H1 (cell line): ENCODE measurements around the gene TMEM130. TPM values are rescaled to one million over a fixed set of nuclear protein-coding genes. Genes with fewer than 3 reads are reported as not detected.

ENCODE experiments used
- CTCF ChIA-PET: fragments of 300-600 bp; sonication (Branson Sonifier 250); formaldehyde crosslinking; loops from one replicate; lab custom pipeline; 2021; ENCODE audit not compliant: partially characterized antibody; lab: Charles Lee
- POLR2A ChIA-PET: fragments of 300-600 bp; sonication (Branson Sonifier 250); formaldehyde crosslinking; loops from one replicate; lab custom pipeline; 2021; ENCODE audit warnings: inconsistent platforms; ENCODE audit not compliant: partially characterized antibody; lab: Charles Lee
- DNase-seq, 2 experiments: peaks; one replicate each; pipeline versions ENCODE4 v3.0.0 to v3.0.0-alpha.2; 2010 to 2022; ENCODE audit warnings: low spot score in 2 of 2, low read depth in 1 of 2, mixed read lengths in 1 of 2
- FAIRE-seq: peaks from 2 replicates; lab custom pipeline; 2011; peaks lifted over from hg19 to GRCh38; lab: Jason Lieb, UNC
- H2AFZ ChIP-seq: 2 replicates; pipeline ENCODE4 v1.8.1; 2012; ENCODE audit warnings: low read length, inconsistent platforms
- H2AK5ac ChIP-seq: 2 replicates; pipeline ENCODE4 v1.6.1; 2013; ENCODE audit warnings: low read depth, low read length
- H2BK120ac ChIP-seq: replicated peaks from 2 replicates; pipeline ENCODE3; 2013; ENCODE audit warnings: low read depth, low read length, inconsistent platforms
- H2BK12ac ChIP-seq: 2 replicates; pipeline ENCODE4 v1.6.1; 2013; ENCODE audit warnings: low read depth, low read length
- H2BK15ac ChIP-seq: 2 replicates; pipeline ENCODE4 v1.6.1; 2013; ENCODE audit warnings: low read length
- H2BK20ac ChIP-seq: 2 replicates; pipeline ENCODE4 v1.6.1; 2013; ENCODE audit warnings: low read length
- H2BK5ac ChIP-seq: 2 replicates; pipeline ENCODE4 v1.6.1; 2013; ENCODE audit warnings: low read depth, low read length
- H3K14ac ChIP-seq: 2 replicates; pipeline ENCODE4 v1.6.1; 2013; ENCODE audit warnings: inconsistent platforms; ENCODE audit not compliant: insufficient read length
- H3K18ac ChIP-seq: 2 replicates; pipeline ENCODE4 v1.6.1; 2013; ENCODE audit warnings: low read length; ENCODE audit errors: extremely low read depth
- H3K23ac ChIP-seq: 2 replicates; pipeline ENCODE4 v1.6.1; 2013; ENCODE audit warnings: inconsistent platforms; ENCODE audit not compliant: insufficient read length
- H3K23me2 ChIP-seq: 2 replicates; pipeline ENCODE4 v1.6.1; 2013; ENCODE audit warnings: low read depth, low read length
- H3K27ac ChIP-seq: 2 replicates; pipeline ENCODE4 v1.6.1; 2011; ENCODE audit warnings: low read depth, low read length, inconsistent platforms
- H3K27me3 ChIP-seq, 4 experiments: replicated peaks in 1 of 4; 1 replicate in 1 of 4; 2 replicates in 3 of 4; pipeline versions ENCODE4 v1.6.1 to v1.8.1; 2011 to 2013; ENCODE audit warnings: low read length in 3 of 4, mild to moderate bottlenecking in 3 of 4, inconsistent platforms in 2 of 4, mixed read lengths in 2 of 4, moderate library complexity in 1 of 4; ENCODE audit not compliant: control insufficient read depth in 3 of 4, insufficient read depth in 3 of 4; ENCODE audit errors: extremely low read depth in 1 of 4
- H3K36me3 ChIP-seq, 4 experiments: 2 replicates each; pipeline versions ENCODE4 v1.6.1 to v1.8.1; 2011 to 2013; ENCODE audit warnings: mild to moderate bottlenecking in 4 of 4, low read length in 3 of 4, moderate library complexity in 2 of 4, control low read depth in 1 of 4, inconsistent platforms in 1 of 4; ENCODE audit not compliant: insufficient read depth in 4 of 4, control insufficient read depth in 2 of 4
- H3K4ac ChIP-seq: replicated peaks from 2 replicates; pipeline ENCODE3; 2013; ENCODE audit warnings: low read length, low read depth, mixed read lengths, inconsistent platforms; ENCODE audit not compliant: insufficient read length
- H3K4me1 ChIP-seq, 4 experiments: replicated peaks in 1 of 4; 1 replicate in 1 of 4; 2 replicates in 3 of 4; pipeline versions ENCODE4 v1.6.1 to v1.8.1; 2011 to 2013; ENCODE audit warnings: low read length in 3 of 4, inconsistent platforms in 2 of 4, mixed read lengths in 1 of 4; ENCODE audit not compliant: insufficient read depth in 4 of 4, control insufficient read depth in 3 of 4
- H3K4me2 ChIP-seq, 2 experiments: 2 replicates each; pipeline versions ENCODE4 v1.6.1 to v1.8.1; 2011 to 2013; ENCODE audit warnings: low read depth in 2 of 2, low read length in 2 of 2, control low read depth in 1 of 2, inconsistent platforms in 1 of 2, mild to moderate bottlenecking in 1 of 2; ENCODE audit not compliant: insufficient read depth in 1 of 2
- H3K4me3 ChIP-seq, 4 experiments: fragments of 200-600, 300-600 bp in 1 of 4; sonication (generic), shearing (Covaris generic), sonication (Bioruptor Twin) in 1 of 4; 2 replicates each; pipeline versions ENCODE4 v1.5.1 to v1.8.1; 2011 to 2016; ENCODE audit warnings: low read length in 4 of 4, low read depth in 3 of 4, control low read depth in 2 of 4, inconsistent platforms in 2 of 4, mild to moderate bottlenecking in 2 of 4, mixed read lengths in 1 of 4, moderate library complexity in 1 of 4; ENCODE audit not compliant: insufficient read depth in 2 of 4; ENCODE audit errors: extremely low read depth in 1 of 4
- H3K56ac ChIP-seq: replicated peaks from 2 replicates; pipeline ENCODE3; 2013; ENCODE audit warnings: low read depth, mild to moderate bottlenecking, mixed read lengths, low read length, inconsistent platforms; ENCODE audit not compliant: insufficient read length
- H3K79me1 ChIP-seq: 2 replicates; pipeline ENCODE4 v1.6.1; 2013; ENCODE audit warnings: low read depth, low read length, control low read depth
- H3K79me2 ChIP-seq, 2 experiments: 2 replicates each; pipeline versions ENCODE4 v1.6.1 to v1.8.1; 2012 to 2013; ENCODE audit warnings: low read length in 2 of 2, mild to moderate bottlenecking in 2 of 2, inconsistent platforms in 1 of 2; ENCODE audit not compliant: insufficient read depth in 2 of 2, control insufficient read depth in 1 of 2
- H3K9ac ChIP-seq, 4 experiments: replicated peaks in 1 of 4; 1 replicate in 1 of 4; 2 replicates in 3 of 4; pipeline versions ENCODE4 v1.6.1 to v1.8.1; 2011 to 2013; ENCODE audit warnings: low read depth in 3 of 4, low read length in 3 of 4, control low read depth in 2 of 4, mild to moderate bottlenecking in 2 of 4, moderate library complexity in 2 of 4, inconsistent platforms in 1 of 4; ENCODE audit errors: extremely low read depth in 1 of 4
- H3K9me3 ChIP-seq, 2 experiments: 2 replicates each; pipeline versions ENCODE4 v1.6.1 to v1.8.1; 2012 to 2013; ENCODE audit warnings: mild to moderate bottlenecking in 2 of 2, moderate library complexity in 2 of 2, control low read depth in 1 of 2, inconsistent platforms in 1 of 2, low read depth in 1 of 2, low read length in 1 of 2, mixed read lengths in 1 of 2; ENCODE audit not compliant: insufficient read depth in 2 of 2
- H4K20me1 ChIP-seq, 2 experiments: replicated peaks in 1 of 2; 2 replicates each; pipeline versions ENCODE3 to v1.8.1; 2011 to 2013; ENCODE audit warnings: inconsistent platforms in 2 of 2, low read length in 2 of 2, mild to moderate bottlenecking in 1 of 2; ENCODE audit not compliant: insufficient read depth in 2 of 2, control insufficient read depth in 1 of 2
- H4K5ac ChIP-seq: 2 replicates; pipeline ENCODE4 v1.6.1; 2013; ENCODE audit warnings: low read length, low read depth, mixed read lengths, inconsistent platforms; ENCODE audit not compliant: insufficient read length
- H4K8ac ChIP-seq: 2 replicates; pipeline ENCODE4 v1.8.0; 2013; ENCODE audit warnings: mild to moderate bottlenecking, moderate library complexity, low read length, inconsistent platforms; ENCODE audit not compliant: insufficient read depth; ENCODE audit errors: extremely low read depth
- H4K91ac ChIP-seq: replicated peaks from 2 replicates; pipeline ENCODE3; 2013; ENCODE audit warnings: low read length, mixed read lengths, inconsistent platforms; ENCODE audit not compliant: insufficient read length
- BCL11A ChIP-seq, 2 experiments: IDR thresholded peaks; one replicate each; pipeline ENCODE4 v1.6.1; 2011; ENCODE audit warnings: low read depth in 2 of 2, low read length in 2 of 2, mild to moderate bottlenecking in 2 of 2
- CHD2 ChIP-seq: IDR thresholded peaks from 2 replicates; pipeline ENCODE4 v1.6.1; 2012; ENCODE audit warnings: low read length, improper control_type of control experiment
- CTCF ChIP-seq, 3 experiments: IDR thresholded peaks; 1 replicate in 2 of 3; 2 replicates in 1 of 3; pipeline versions ENCODE4 v1.5.1 to v1.6.1; 2011; ENCODE audit warnings: low read length in 3 of 3, mild to moderate bottlenecking in 3 of 3, inconsistent platforms in 2 of 3, low read depth in 1 of 3, moderate library complexity in 1 of 3; ENCODE audit not compliant: insufficient read depth in 1 of 3; ENCODE audit errors: control extremely low read depth in 1 of 3
- EP300 ChIP-seq, 2 experiments: IDR thresholded peaks; 1 replicate in 1 of 2; 2 replicates in 1 of 2; pipeline ENCODE4 v1.6.1; 2011 to 2012; ENCODE audit warnings: low read depth in 2 of 2, low read length in 2 of 2, mild to moderate bottlenecking in 2 of 2, borderline replicate concordance in 1 of 2, inconsistent platforms in 1 of 2, moderate library complexity in 1 of 2
- HDAC6 ChIP-seq: IDR thresholded peaks from one replicate; pipeline ENCODE4 v1.7.1; 2012; ENCODE audit warnings: low read depth, mild to moderate bottlenecking, inconsistent platforms, low read length, moderate library complexity
- JUN ChIP-seq: IDR thresholded peaks from 2 replicates; pipeline ENCODE4 v1.6.1; 2011; ENCODE audit warnings: low read depth, mild to moderate bottlenecking, improper control_type of control experiment, low read length
- SAP30 ChIP-seq: fragments of 300-600 bp; sonication (generic); IDR thresholded peaks from 2 replicates; pipeline ENCODE4 v1.7.1; 2012; ENCODE audit warnings: low read length, moderate library complexity, mild to moderate bottlenecking, inconsistent platforms; ENCODE audit not compliant: insufficient read depth, insufficient replicate concordance
- SP2 ChIP-seq: IDR thresholded peaks from 2 replicates; pipeline ENCODE4 v1.6.1; 2012; ENCODE audit warnings: mild to moderate bottlenecking, low read length, inconsistent platforms
- SP4 ChIP-seq: IDR thresholded peaks from 2 replicates; pipeline ENCODE4 v1.6.1; 2012; ENCODE audit warnings: low read length, inconsistent platforms
- YY1 ChIP-seq: IDR thresholded peaks from 2 replicates; pipeline ENCODE4 v1.6.1; 2011; ENCODE audit warnings: low read depth, mild to moderate bottlenecking, low read length
- WGBS, 2 experiments: shearing (Covaris generic) in 1 of 2; methylation state at CpG; one replicate each; pipeline versions ENCODE4 v1.1.6 to v1.1.7; 2013 to 2015; ENCODE audit warnings: low lambda C conversion rate in 2 of 2, mixed read lengths in 2 of 2, inconsistent platforms in 1 of 2, low coverage in 1 of 2, missing lambda C conversion rate in 1 of 2; ENCODE audit not compliant: insufficient replicate concordance in 2 of 2, insufficient coverage in 1 of 2, insufficient read length in 1 of 2; ENCODE audit errors: extremely low coverage in 1 of 2, missing lambda C conversion rate in 1 of 2; 5-methylcytosine and 5-hydroxymethylcytosine counted together
- polyA plus RNA-seq, 7 experiments: library from polyadenylated mRNA; depleted of rRNA in 3 of 7; stranded (reverse) in 5 of 7; unstranded in 2 of 7; fragments of >200 nt in 5 of 7; fragments of 200-250 nt in 2 of 7; gene quantifications; 1 replicate in 5 of 7; 2 replicates in 1 of 7; 4 replicates in 1 of 7; pipeline versions ENCODE4 v1.2.1 to v1.2.3, GENCODE V29; 2011 to 2013; ENCODE audit warnings: missing spikeins in 2 of 7, mixed read lengths in 2 of 7
- total RNA-seq: library from RNA; stranded (reverse); fragmentation: NEBNext Ultra II Directional; extraction: Animal tissue kit (Norgen Biotek cat#: 25700); gene quantifications from 2 replicates; pipeline ENCODE4 v1.2.1, GENCODE V29; 2021

The TMEM130 gene
- total and polyA plus RNA-seq, 2 of the 8 experiments (the other 6 are each of a cell fraction or from before 2014, with no cell fraction given) = 2.9 to 6.6 TPM

- ChIA-PET POLR2A (interaction anchor here (0.5 kb wide), 1 partner anchor 19 kb away, joined by 3 read pairs; no protein-coding TSS in a partner anchor), CTCF (interaction anchor here (0.7 to 1.8 kb wide), 3 partner anchors 22 to 543 kb away, joined by 3 to 14 read pairs (median 3); no protein-coding TSS in a partner anchor)
- Histone ChIP-seq H3K23ac (no peak overlapping the region), H3K18ac (no peak overlapping the region), H4K8ac (no peak overlapping the region), H3K9ac (no peak overlapping the region), H3K27me3 (no peaks in the 10 kb centered on the region; a peak in 1 of 7 replicates), H3K79me1 (no peaks in the 10 kb centered on the region), H3K4me3 (no peak overlapping the region), H4K20me1 (peaks cover 0 to 3% of the 10 kb centered on the region in 2 experiments), H2BK15ac (no peak overlapping the region), H3K4ac (no peak overlapping the region), H3K79me2 (no peaks in the 10 kb centered on the region), H3K4me2 (no peak overlapping the region), H4K5ac (no peak overlapping the region), H2BK20ac (no peak overlapping the region), H2BK5ac (no peak overlapping the region), H2AK5ac (no peak overlapping the region), H3K9me3 (peaks cover 0 to 9% of the 10 kb centered on the region in 2 experiments; a peak in 1 of 4 replicates), H3K23me2 (peaks cover 7% of the 10 kb centered on the region; the same call in 1 of the 2 replicates), H2AFZ (no peak overlapping the region), H3K4me1 (peaks cover 0 to 2% (median 0%) of the 10 kb centered on the region in 4 experiments; a peak in 1 of 7 replicates), H3K36me3 (no peaks in the 10 kb centered on the region), H3K56ac (no peak overlapping the region), H2BK120ac (no peak overlapping the region), H4K91ac (no peak overlapping the region), H3K14ac (no peak overlapping the region), H3K27ac (no peak overlapping the region), H2BK12ac (no peak overlapping the region)
- WGBS, 2 experiments = 88% methylated on average over 7 of the region's 9 CpGs; no CpG with 5 or more reads in 1 of the 2 experiments
- FAIRE-seq = no peak
- DNase-seq = no peak
- TF ChIP-seq YY1 = no peak
- no peak for TF ChIP-seq CHD2
- no peak for TF ChIP-seq SAP30
- no peak for TF ChIP-seq HDAC6
- TF ChIP-seq EP300 (IDR thresholded peaks at IDR 0.05; ENCODE audit: borderline replicate concordance in 1 of 2, low read depth in 2 of 2, low read length in 2 of 2) = no peak
- no peak for TF ChIP-seq JUN
- TF ChIP-seq SP2 = no peak
- TF ChIP-seq SP4 = no peak
- no peak for TF ChIP-seq BCL11A (IDR thresholded peaks at IDR 0.05; ENCODE audit: low read depth in 2 of 2, low read length in 2 of 2)
- TF ChIP-seq CTCF (IDR thresholded peaks at IDR 0.05; ENCODE audit: control extremely low read depth in 1 of 3, insufficient read depth in 1 of 3, low read depth in 1 of 3, low read length in 3 of 3) = no peak
Observed at GRCh38 chr7:98810153-98810802, 59.5 kb downstream of the TMEM130 start.
